OCI-LY1 (cell line): Measurements from ENCODE around the gene VPS37D.
"Not testable (repeated sequence)": the region's sequence is repeated elsewhere in the genome, so short reads cannot be mapped to it uniquely, and the experiment has no call there.

Experiments used
- H2AFZ ChIP-seq: fragments of 200-600 bp; sonication (generic), shearing (Covaris generic); 2 replicates; pipeline ENCODE4 v1.6.0; 2014; ENCODE audit warnings: antibody characterized with exemption, mild to moderate bottlenecking, low read length
- H3F3A ChIP-seq: fragments of 200-600 bp; sonication (generic), shearing (Covaris generic); 2 replicates; pipeline ENCODE4 v1.6.0; 2014; ENCODE audit warnings: mild to moderate bottlenecking, antibody characterized with exemption, low read length, moderate library complexity; ENCODE audit not compliant: insufficient read depth
- H3K27ac ChIP-seq: fragments of 200-600 bp; sonication (generic); 2 replicates; pipeline ENCODE4 v1.5.1; 2014; ENCODE audit warnings: low read length, mixed run types, mild to moderate bottlenecking, low read depth; ENCODE audit not compliant: poor library complexity, severe bottlenecking
- H3K27me3 ChIP-seq: fragments of 200-600 bp; sonication (generic); 2 replicates; pipeline ENCODE4 v1.6.0; 2014; ENCODE audit warnings: antibody characterized with exemption, mild to moderate bottlenecking, low read length, moderate library complexity; ENCODE audit not compliant: insufficient read depth
- H3K36me3 ChIP-seq: fragments of 200-600 bp; sonication (generic); 2 replicates; pipeline ENCODE4 v1.6.1; 2014; ENCODE audit warnings: mild to moderate bottlenecking, antibody characterized with exemption, low read length, moderate library complexity, mixed read lengths; ENCODE audit not compliant: insufficient read depth
- H3K4me1 ChIP-seq: fragments of 200-600 bp; sonication (generic); 2 replicates; pipeline ENCODE4 v1.5.1; 2014; ENCODE audit warnings: mild to moderate bottlenecking, low read length, moderate library complexity; ENCODE audit not compliant: insufficient read depth, severe bottlenecking
- H3K4me2 ChIP-seq: fragments of 200-600 bp; sonication (generic), shearing (Covaris generic); 2 replicates; pipeline ENCODE4 v1.6.1; 2014; ENCODE audit warnings: low read length
- H3K4me3 ChIP-seq: fragments of 200-600 bp; sonication (generic); 2 replicates; pipeline ENCODE4 v1.5.1; 2014; ENCODE audit warnings: low read length, low read depth, mild to moderate bottlenecking, mixed read lengths; ENCODE audit not compliant: poor library complexity, severe bottlenecking
- H3K79me2 ChIP-seq: fragments of 200-600 bp; shearing (Covaris generic); 2 replicates; pipeline ENCODE4 v1.6.1; 2016; ENCODE audit warnings: mixed run types, low read length, mixed read lengths; ENCODE audit not compliant: insufficient read depth
- H3K9ac ChIP-seq: fragments of 200-600 bp; sonication (generic), shearing (Covaris generic); 2 replicates; pipeline ENCODE4 v1.6.1; 2014; ENCODE audit warnings: mild to moderate bottlenecking, low read length, mixed read lengths
- H3K9me2 ChIP-seq: fragments of 200-600 bp; sonication (generic), shearing (Covaris generic); 2 replicates; pipeline ENCODE4 v1.6.1; 2014; ENCODE audit warnings: low read depth, mild to moderate bottlenecking, low read length, mixed read lengths
- H3K9me3 ChIP-seq: fragments of 200-600 bp; shearing (Covaris generic); 2 replicates; pipeline ENCODE4 v1.6.1; 2014; ENCODE audit warnings: low read length, mixed read lengths
- H4K20me1 ChIP-seq: fragments of 200-600 bp; sonication (generic), shearing (Covaris generic); 2 replicates; pipeline ENCODE4 v1.6.0; 2016; ENCODE audit warnings: mild to moderate bottlenecking, low read length; ENCODE audit not compliant: insufficient read depth
- CTCF ChIP-seq: fragments of 200-600 bp; sonication (generic), shearing (Covaris generic); IDR thresholded peaks from 2 replicates; pipeline ENCODE4 v1.5.1; 2017; ENCODE audit warnings: mild to moderate bottlenecking, antibody characterized with exemption, low read length, moderate library complexity, mixed read lengths
- EZH2 ChIP-seq: fragments of 200-600 bp; sonication (generic), shearing (Covaris generic); IDR thresholded peaks from 2 replicates; pipeline ENCODE4 v1.8.0; 2017; ENCODE audit warnings: borderline replicate concordance, mixed run types, mild to moderate bottlenecking, antibody characterized with exemption, low read length, moderate library complexity, mixed read lengths

The VPS37D gene

GRCh38 chr7:73652541-73652949 lies 15.1 kb upstream of the VPS37D start:
- H3K4me2 ChIP-seq: no peak overlapping the region

GRCh38 chr7:73655309-73655708 lies 12.3 kb upstream of the VPS37D start:
- not testable (repeated sequence) for H3F3A ChIP-seq, H3K36me3 ChIP-seq, H3K4me2 ChIP-seq, H3K9me3 ChIP-seq, H3K4me1 ChIP-seq, H3K27me3 ChIP-seq, H4K20me1 ChIP-seq, H3K4me3 ChIP-seq, H3K9me2 ChIP-seq, H3K9ac ChIP-seq, H3K79me2 ChIP-seq, H3K27ac ChIP-seq, H2AFZ ChIP-seq

More at GRCh38 chr7:73652541-73652949, 15.1 kb upstream of the VPS37D start:
- no peaks in the 10 kb centered on the region; the same call in 1 of the 2 replicates for H3K36me3 ChIP-seq
- H3K9me3 ChIP-seq: no peaks in the 10 kb centered on the region
- H3K27me3 ChIP-seq: peaks cover 6% of the 10 kb centered on the region
- H4K20me1 ChIP-seq: no peaks in the 10 kb centered on the region
- H2AFZ ChIP-seq: no peak overlapping the region
- H3K79me2 ChIP-seq: no peaks in the 10 kb centered on the region
- H3K4me1 ChIP-seq: peaks cover 5% of the 10 kb centered on the region
- H3F3A ChIP-seq: no peaks in the 10 kb centered on the region
- no peak overlapping the region for H3K27ac ChIP-seq
- H3K9me2 ChIP-seq: no peaks in the 10 kb centered on the region
- no peak overlapping the region for H3K4me3 ChIP-seq
- H3K9ac ChIP-seq: no peak overlapping the region
- no peak for TF ChIP-seq CTCF

- TF ChIP-seq EZH2 (no peak), CTCF (no peak)
- no peaks in the 10 kb centered on the region for H3F3A ChIP-seq
- no peak overlapping the region for H3K9ac ChIP-seq
- H3K4me1 ChIP-seq: no peaks in the 10 kb centered on the region
- H3K79me2 ChIP-seq: no peaks in the 10 kb centered on the region
- H2AFZ ChIP-seq: no peak overlapping the region
- no peak overlapping the region for H3K4me2 ChIP-seq
- H3K9me3 ChIP-seq: peaks cover 7% of the 10 kb centered on the region
- H3K27me3 ChIP-seq: peaks cover 14% of the 10 kb centered on the region
- no peak overlapping the region for H3K27ac ChIP-seq
- H3K9me2 ChIP-seq: no peaks in the 10 kb centered on the region
- no peak overlapping the region for H3K4me3 ChIP-seq
- no peaks in the 10 kb centered on the region for H4K20me1 ChIP-seq
- no peaks in the 10 kb centered on the region; the same call in 1 of the 2 replicates for H3K36me3 ChIP-seq
Measured at GRCh38 chr7:73659983-73660382, 7.6 kb upstream of the VPS37D start.

- H3K4me2 ChIP-seq, H3K9me3 ChIP-seq, H3F3A ChIP-seq, H3K4me3 ChIP-seq, H3K4me1 ChIP-seq, H2AFZ ChIP-seq, H3K27me3 ChIP-seq, H3K79me2 ChIP-seq, H4K20me1 ChIP-seq, H3K9me2 ChIP-seq, H3K27ac ChIP-seq, H3K9ac ChIP-seq, H3K36me3 ChIP-seq: not testable (repeated sequence)
Measured at GRCh38 chr7:73660594-73660993, 7.0 kb upstream of the VPS37D start.
